NCI-H2171 (cell line): ENCODE data around the gene C18orf63.
"Not testable (repeated sequence)": the region's sequence is repeated elsewhere in the genome, so short reads cannot be mapped to it uniquely, and the experiment has no call there.

Experiments used
- DNase-seq: peaks from one replicate; lab custom pipeline; 2025; lab: John Stamatoyannopoulos, UW

The C18orf63 gene

DNA sequence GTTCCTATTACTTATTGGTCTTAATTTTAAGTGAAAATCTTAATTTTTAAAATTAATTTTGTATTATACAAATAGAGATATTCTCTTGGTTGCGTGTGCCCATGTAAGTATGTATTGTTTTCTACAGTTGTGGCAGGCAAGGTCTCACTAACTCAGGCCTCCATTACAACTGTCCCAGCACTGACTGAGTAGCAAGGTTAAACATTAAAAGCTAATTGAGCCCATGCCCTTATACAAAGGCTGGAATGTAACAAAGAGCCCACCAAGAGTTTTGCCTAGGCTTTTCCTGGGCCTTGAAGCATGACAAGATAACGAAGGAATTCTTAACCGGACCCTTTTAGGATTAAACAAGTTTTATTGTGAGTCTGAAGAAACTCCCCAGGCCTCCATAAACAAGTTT is 11.2 kb downstream of the C18orf63 start:
- not testable (repeated sequence) for DNase-seq

GRCh38 chr18:74328206-74328605 is 12.6 kb downstream of the C18orf63 start:
- no peak for DNase-seq

DNA sequence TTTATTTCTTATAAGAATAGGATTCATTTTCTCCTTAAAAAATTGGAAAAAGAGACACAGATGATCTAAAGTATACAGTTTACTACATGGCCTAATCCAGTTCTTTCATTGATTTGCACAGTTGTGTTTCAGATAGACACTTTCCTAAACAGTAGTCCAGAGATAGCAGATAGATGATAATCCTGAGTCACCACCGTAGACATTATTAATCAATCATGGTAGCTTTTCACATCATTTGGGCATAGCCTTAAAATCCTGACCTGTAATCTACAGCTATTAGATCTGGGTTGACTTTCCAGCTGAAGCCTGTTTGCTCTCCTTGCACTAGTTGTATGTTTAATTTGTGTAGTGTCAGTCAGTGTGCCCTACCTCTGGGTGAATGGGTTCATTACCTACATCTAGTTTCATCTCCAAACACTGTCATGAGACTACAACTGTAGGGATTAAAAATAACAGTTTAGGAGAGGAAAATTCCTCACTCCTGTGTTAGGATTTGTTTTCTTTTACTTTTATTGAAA is 14.1 kb downstream of the C18orf63 start:
- DNase-seq = no peak

DNA sequence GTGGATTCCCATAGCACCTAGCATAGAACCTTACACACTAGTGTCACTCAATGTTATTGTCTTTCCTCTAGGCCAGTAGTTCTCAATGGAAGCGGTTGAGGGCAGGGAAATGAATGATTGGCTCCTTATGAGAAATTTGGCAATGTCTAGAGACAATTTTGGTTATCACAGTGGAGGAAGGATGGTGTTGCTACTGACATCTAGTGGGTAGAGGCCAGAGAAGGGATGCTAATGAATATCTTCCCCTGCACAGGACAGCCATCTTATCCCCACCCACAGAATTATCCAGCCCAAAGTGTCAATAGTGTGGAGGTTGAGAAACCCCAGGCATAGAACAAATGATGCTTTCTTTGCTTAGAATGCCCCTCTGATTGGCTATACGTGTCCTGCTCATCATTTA is 15.8 kb downstream of the C18orf63 start:
- no peak for DNase-seq

GRCh38 chr18:74333091-74333490 is 17.5 kb downstream of the C18orf63 start:
- peak; percentile 4 for DNase-seq

GRCh38 chr18:74334242-74334893 is 18.7 kb downstream of the C18orf63 start:
- no peak for DNase-seq

GRCh38 chr18:74336656-74337055 is 21.0 kb downstream of the C18orf63 start:
- no peak for DNase-seq

GRCh38 chr18:74337155-74337911 is 21.7 kb downstream of the C18orf63 start:
- no peak for DNase-seq

GRCh38 chr18:74337912-74338309 is 22.3 kb downstream of the C18orf63 start:
- DNase-seq = no peak

DNA sequence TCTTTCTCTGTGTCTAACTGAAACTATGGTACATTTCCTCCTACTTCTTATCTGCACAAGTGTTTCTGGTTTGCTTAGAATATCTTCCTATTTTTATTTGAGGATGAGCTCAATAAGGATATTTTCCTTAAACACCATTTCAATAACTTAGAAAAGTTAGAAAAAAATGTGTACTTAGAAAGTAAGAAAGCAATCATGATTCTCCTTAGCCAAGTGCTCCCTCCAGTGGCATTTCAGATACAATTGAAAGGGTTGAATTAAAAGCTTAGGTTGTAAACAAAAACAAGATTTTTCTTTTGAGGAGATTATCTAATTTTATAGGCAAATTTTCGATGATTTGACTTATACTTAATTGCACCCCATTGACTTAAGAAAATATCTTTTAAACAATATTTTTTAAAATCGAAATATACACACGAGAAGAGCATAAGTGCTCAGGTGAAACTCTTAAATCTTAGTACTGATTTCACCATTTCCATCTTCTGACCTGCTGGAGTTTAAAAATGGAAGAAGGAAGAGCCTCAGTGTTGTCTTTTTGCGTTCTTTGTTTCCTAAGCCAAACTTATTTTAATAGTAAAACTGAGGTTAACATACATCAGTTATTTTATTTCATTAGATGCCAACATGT is 26.9 kb downstream of the C18orf63 start:
- DNase-seq = no peak

DNA sequence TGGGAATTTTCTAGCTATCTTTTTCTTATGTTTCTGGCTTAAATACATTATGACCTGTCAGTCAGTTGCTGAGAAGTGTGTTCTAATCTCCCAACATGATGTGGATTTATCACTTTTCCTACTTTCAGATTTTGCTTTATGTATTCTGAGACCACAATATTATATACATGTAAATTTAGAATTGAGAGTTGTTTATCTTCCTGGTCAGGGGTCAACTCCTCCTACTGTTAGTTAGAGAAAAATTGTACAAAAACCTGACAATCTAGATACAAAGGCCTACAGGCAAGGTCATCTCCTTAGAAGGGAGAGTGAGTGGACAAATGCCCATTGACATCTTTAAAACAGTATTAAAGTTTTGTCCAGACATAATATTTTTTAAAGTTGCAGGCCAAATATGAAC is 30.6 kb downstream of the C18orf63 start:
- DNase-seq = no peak

GRCh38 chr18:74348581-74348980 is 32.9 kb downstream of the C18orf63 start:
- DNase-seq = no peak

- no peak for DNase-seq
Observed at GRCh38 chr18:74351354-74351753, 35.7 kb downstream of the C18orf63 start.

DNA sequence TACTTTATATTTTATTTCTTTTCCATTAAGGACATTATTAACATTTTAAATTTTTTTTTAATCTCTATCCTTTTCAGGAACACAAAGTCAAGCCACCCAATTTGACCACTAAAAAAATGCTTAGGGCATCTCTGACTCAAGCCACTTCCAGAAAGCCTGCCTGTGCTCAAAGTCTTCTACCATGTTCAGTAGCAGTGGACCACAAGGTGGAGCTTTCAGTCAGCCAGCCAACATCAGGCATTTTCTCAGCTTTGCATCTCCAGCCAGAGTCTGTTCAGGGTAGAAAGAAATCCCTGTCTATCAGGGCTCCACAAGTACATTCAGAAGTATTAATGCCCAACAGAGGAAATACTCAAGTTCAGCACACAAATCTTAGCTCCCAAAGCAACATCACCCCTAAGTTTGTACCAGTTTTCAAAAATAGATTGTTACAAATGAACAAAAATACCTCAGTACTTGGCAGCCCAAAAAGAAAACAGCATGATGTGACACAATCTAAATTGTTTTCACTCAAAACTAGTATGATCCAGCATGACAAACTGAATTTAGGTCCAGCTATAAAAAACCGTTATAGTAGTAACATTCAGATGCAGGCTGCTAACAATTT is 37.6 kb downstream of the C18orf63 start:
- DNase-seq = no peak

DNA sequence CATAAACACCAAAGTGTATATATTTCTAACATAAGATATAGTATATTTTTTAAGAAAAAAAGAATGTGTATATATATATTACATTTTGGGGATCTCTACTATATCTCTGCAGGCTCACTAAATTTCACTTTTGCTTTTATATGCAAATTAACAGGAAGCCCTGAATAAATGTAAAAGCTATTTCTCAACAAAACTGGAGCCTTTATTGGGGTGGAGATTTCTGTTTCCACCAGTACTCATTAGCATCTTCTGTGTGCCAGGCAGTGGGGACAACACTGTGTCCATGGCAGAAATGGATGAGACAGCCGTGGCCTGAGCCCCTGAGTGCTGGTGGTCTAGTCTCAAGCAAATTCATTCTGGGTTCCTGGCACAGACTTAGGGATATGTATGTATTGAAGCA is 41.3 kb downstream of the C18orf63 start:
- no peak for DNase-seq

DNA sequence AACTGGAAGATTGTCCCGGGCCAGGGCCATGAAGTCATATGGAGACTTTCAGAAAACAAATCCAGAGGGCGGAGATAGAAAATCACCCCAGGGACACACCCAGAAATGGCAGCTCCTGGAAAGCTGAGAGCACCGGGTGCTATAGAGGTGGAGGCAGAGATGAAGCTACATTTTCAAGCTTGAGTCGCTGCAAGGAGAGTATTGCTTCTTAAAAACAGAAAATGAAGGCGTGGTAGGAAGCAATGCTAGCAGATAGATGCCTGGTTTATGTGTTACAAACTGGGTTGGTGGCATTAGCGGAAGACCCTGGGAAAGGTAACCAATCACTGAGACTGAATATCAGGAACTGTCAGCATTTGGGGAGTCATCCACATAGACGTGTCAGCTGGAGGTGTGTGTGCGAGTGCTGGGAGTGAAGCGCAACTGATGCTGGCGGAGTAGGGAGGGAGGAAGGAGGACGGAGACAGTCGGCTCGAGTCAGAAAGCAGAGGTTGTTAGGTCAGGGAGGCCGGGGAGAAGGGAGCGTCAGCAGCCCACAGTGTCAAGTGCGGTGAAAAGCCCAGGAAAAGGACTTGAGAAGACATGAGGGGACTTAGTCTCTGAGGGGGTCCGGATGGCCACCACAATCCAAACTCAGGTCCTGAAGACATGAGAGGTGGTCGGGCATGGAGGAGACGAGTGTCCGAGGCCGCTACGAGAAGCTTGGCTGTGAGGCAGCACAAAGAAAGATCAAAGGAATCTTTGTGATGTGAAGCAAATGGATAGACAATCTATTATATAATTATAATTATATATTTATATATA is 45.4 kb downstream of the C18orf63 start:
- DNase-seq = no peak

GRCh38 chr18:74367905-74368304 is 52.3 kb downstream of the C18orf63 start:
- no peak for DNase-seq

DNA sequence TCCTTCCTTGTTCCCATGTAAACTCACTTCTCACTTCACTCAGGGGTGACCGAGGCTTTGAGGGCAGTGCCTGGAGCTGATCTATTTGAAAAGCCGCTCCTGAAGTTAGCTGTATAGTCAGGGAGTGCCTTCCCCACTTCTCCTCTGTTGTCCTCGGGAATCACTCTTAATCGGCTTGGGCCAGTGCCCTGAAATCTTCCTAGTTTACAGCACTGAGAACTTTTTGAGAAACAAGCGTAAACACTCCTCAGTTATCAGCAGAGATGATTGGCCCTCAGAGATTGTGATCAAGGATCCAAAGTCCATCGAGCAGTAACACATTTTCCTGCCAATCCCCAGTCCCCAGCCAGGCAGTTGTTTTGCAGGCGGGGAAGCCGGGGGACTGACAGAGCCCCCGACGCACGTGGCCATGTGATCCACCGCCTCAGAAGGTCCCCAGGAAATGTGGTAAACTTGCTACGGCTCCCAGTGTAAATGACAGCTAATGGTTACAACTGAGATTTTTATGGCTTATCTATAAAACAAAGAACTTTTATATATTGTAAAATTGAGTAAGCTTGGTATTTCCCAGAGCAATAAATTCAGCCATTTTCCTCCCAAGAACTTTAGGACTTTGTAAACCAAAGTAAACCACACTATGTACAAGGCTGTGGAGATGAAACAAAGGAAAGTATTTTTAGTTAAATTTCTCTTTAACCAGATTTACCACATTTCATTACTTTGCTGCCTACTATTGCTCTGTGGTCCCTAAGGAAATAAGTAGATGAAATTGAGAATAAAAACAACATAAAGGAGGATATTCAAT is 53.5 kb downstream of the C18orf63 start:
- no peak for DNase-seq

- no peak for DNase-seq
Observed at GRCh38 chr18:74370115-74370514, 54.5 kb downstream of the C18orf63 start.

- DNase-seq = no peak
Observed at GRCh38 chr18:74373428-74373827, 57.8 kb downstream of the C18orf63 start.

DNA sequence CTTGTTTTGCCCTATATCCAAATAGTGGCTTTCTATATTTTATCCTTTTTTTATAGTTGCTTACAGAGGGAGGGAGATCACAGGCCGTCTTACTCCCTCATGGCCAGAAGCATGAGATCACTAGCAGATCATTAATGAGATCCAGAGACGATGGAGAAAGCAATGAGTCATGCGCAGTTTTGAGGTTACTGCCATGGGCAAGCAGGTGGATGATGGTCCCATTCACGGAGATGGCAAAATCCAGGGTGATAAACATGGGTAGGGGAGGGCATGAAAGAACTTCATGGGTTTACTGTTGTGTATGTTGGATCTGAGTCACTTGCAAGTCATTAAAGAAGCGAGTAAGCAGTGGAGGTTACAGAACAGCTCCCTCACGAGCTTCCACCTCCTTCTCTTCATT is 60.4 kb downstream of the C18orf63 start:
- no peak for DNase-seq
